Ishikawa (cell line): Measurements from ENCODE around the gene DNMT3A.

ENCODE experiments used
- CEBPB ChIP-seq: IDR thresholded peaks from 2 replicates; pipeline ENCODE4 v1.6.1; 2012
- CREB1 ChIP-seq: IDR thresholded peaks from 2 replicates; pipeline ENCODE4 v1.6.1; 2012; ENCODE audit warnings: low read depth
- EGR1 ChIP-seq: IDR thresholded peaks from 2 replicates; pipeline ENCODE4 v1.6.1; 2012
- EP300 ChIP-seq: IDR thresholded peaks from 2 replicates; pipeline ENCODE4 v1.6.1; 2012; ENCODE audit warnings: borderline replicate concordance
- FOXM1 ChIP-seq: IDR thresholded peaks from 2 replicates; pipeline ENCODE4 v1.6.1; 2012; ENCODE audit warnings: low read depth, borderline replicate concordance
- NFIC ChIP-seq: IDR thresholded peaks from 2 replicates; pipeline ENCODE4 v1.6.1; 2012
- RAD21 ChIP-seq: IDR thresholded peaks from 2 replicates; pipeline ENCODE4 v1.6.1; 2012; ENCODE audit warnings: low read depth
- REST ChIP-seq: IDR thresholded peaks from 2 replicates; pipeline ENCODE4 v1.6.1; 2012; ENCODE audit warnings: low read depth, mild to moderate bottlenecking
- TAF1 ChIP-seq: IDR thresholded peaks from 2 replicates; pipeline ENCODE4 v1.6.1; 2012; ENCODE audit warnings: low read depth, mild to moderate bottlenecking
- TCF12 ChIP-seq: IDR thresholded peaks from 2 replicates; pipeline ENCODE4 v1.6.1; 2012; ENCODE audit warnings: low read depth
- TEAD4 ChIP-seq: IDR thresholded peaks from 2 replicates; pipeline ENCODE4 v1.6.1; 2012
- USF1 ChIP-seq: IDR thresholded peaks from 2 replicates; pipeline ENCODE4 v1.6.1; 2012
- YY1 ChIP-seq: IDR thresholded peaks from 2 replicates; pipeline ENCODE4 v1.6.1; 2012; ENCODE audit warnings: low read depth
- ZBTB7A ChIP-seq: IDR thresholded peaks from 2 replicates; pipeline ENCODE4 v1.6.1; 2012; ENCODE audit warnings: low read depth
- TF ChIP-seq, protein P1 (sequence below): IDR thresholded peaks from 2 replicates; pipeline ENCODE4 v1.6.1; 2012

The DNMT3A gene

GRCh38 chr2:25259737-25260124, 82.0 kb downstream of the DNMT3A start:
- TF ChIP-seq TCF12 (no peak), CREB1 (no peak), YY1 (no peak), CEBPB (no peak), FOXM1 (no peak), RAD21 (no peak), ZBTB7A (no peak), USF1 (no peak), TAF1 (no peak), REST (no peak), EGR1 (no peak), TEAD4 (no peak)
- TF ChIP-seq, protein P1, sequence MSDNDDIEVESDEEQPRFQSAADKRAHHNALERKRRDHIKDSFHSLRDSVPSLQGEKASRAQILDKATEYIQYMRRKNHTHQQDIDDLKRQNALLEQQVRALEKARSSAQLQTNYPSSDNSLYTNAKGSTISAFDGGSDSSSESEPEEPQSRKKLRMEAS, result no peak

- TF ChIP-seq FOXM1 (no peak), NFIC (no peak), EP300 (no peak), TCF12 (no peak), USF1 (no peak), CEBPB (no peak), TEAD4 (no peak)
- TF ChIP-seq, protein P1, result no peak
Measured at GRCh38 chr2:25258847-25259736, 82.6 kb downstream of the DNMT3A start.

- TF ChIP-seq EP300, result no peak
- TF ChIP-seq ZBTB7A, result no peak
- no peak for TF ChIP-seq CEBPB
- no peak for TF ChIP-seq CREB1
- TF ChIP-seq YY1, result no peak
- TF ChIP-seq TCF12, result no peak
- no peak for TF ChIP-seq TAF1
- TF ChIP-seq TEAD4, result no peak
- no peak for TF ChIP-seq NFIC
- TF ChIP-seq USF1, result no peak
- TF ChIP-seq EGR1, result no peak
Measured at GRCh38 chr2:25257931-25258846, 83.5 kb downstream of the DNMT3A start.

DNA sequence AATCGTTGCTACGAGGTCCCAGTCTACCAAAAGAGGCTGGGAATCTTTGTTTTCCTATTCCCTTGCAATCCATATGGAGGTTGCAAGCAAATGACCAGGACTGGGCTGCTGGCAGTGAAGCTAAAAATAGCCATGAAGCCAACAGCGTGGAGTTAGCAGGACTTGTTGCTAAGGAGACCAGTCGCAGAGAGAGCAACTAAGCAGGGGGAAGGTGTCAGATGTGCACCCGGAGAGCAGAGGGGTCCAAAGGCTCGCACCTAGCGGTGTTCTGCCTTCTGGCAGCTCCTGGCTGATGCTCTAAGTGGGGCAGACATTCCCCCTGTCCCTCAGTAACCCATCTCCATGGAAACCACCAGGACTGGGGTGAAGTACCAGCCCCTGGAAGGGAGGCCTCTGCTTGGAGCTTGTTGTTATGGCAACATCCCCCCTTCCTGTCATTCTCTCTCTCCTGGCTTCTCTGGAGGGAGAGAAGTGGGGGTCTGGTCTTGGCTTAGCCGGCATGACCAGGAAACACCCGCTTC, 84.6 kb downstream of the DNMT3A start:
- no peak for TF ChIP-seq ZBTB7A
- TF ChIP-seq NFIC, result no peak
- no peak for TF ChIP-seq TEAD4
- no peak for TF ChIP-seq YY1
- TF ChIP-seq EGR1, result no peak
- TF ChIP-seq TAF1, result no peak
- TF ChIP-seq REST, result no peak
- TF ChIP-seq, protein P1, result no peak
- TF ChIP-seq TCF12, result no peak
- no peak for TF ChIP-seq FOXM1
- no peak for TF ChIP-seq USF1
- TF ChIP-seq CEBPB, result no peak
- no peak for TF ChIP-seq CREB1
- TF ChIP-seq RAD21, result no peak
- no peak for TF ChIP-seq EP300
